Liver (tissue), 9 donors: ENCODE data around the gene DHX9. TPM values are rescaled to one million over a fixed set of nuclear protein-coding genes. Genes with fewer than 3 reads are reported as not detected.

Source experiments
- DNase-seq: peaks from one replicate; pipeline ENCODE4 v3.0.0-alpha.2; 2017; ENCODE audit warnings: low spot score
- H3K27ac ChIP-seq, 2 donors: one replicate each; pipeline ENCODE4 v1.7.0; 2013; ENCODE audit warnings: inconsistent platforms in 2 of 2, low read length in 2 of 2, control low read depth in 1 of 2, low read depth in 1 of 2, mild to moderate bottlenecking in 1 of 2
- H3K27me3 ChIP-seq, 4 donors: one replicate each; pipeline versions ENCODE4 v1.6.1 to v1.7.0; 2013; ENCODE audit warnings: low read length in 3 of 4, inconsistent platforms in 1 of 4, mild to moderate bottlenecking in 1 of 4, moderate library complexity in 1 of 4; ENCODE audit not compliant: control insufficient read depth in 4 of 4, insufficient read depth in 4 of 4
- H3K36me3 ChIP-seq, 4 donors: one replicate each; pipeline versions ENCODE4 v1.6.1 to v1.7.0; 2013; ENCODE audit warnings: low read length in 3 of 4, mild to moderate bottlenecking in 3 of 4, low read depth in 1 of 4, moderate library complexity in 1 of 4; ENCODE audit not compliant: control insufficient read depth in 4 of 4, insufficient read depth in 3 of 4
- H3K4me1 ChIP-seq, 4 donors: one replicate each; pipeline versions ENCODE4 v1.6.1 to v1.7.0; 2013; ENCODE audit warnings: low read length in 3 of 4, mild to moderate bottlenecking in 3 of 4, moderate library complexity in 1 of 4; ENCODE audit not compliant: control insufficient read depth in 4 of 4, insufficient read depth in 4 of 4
- H3K4me3 ChIP-seq, 3 donors: one replicate each; pipeline versions ENCODE4 v1.6.1 to v1.7.0; 2013; ENCODE audit warnings: low read length in 3 of 3, control low read depth in 1 of 3, low read depth in 1 of 3, mild to moderate bottlenecking in 1 of 3
- H3K9ac ChIP-seq, 2 donors: one replicate each; pipeline ENCODE4 v1.7.0; 2013; ENCODE audit warnings: low read length in 2 of 2, mild to moderate bottlenecking in 2 of 2, moderate library complexity in 2 of 2, control low read depth in 1 of 2, low read depth in 1 of 2
- H3K9me3 ChIP-seq, 4 donors: one replicate each; pipeline versions ENCODE4 v1.6.1 to v1.7.0; 2013; ENCODE audit warnings: low read length in 3 of 4; ENCODE audit not compliant: control insufficient read depth in 4 of 4
- ATF3 ChIP-seq: IDR thresholded peaks from 2 replicates; pipeline ENCODE4 v1.6.1; 2016; ENCODE audit warnings: antibody characterized with exemption
- CTCF ChIP-seq: fragments of 150-350 bp; IDR thresholded peaks from 2 replicates; pipeline ENCODE4 v1.5.1; 2017; ENCODE audit warnings: improper control_type of control experiment, low read depth, low read length; ENCODE audit not compliant: missing input control
- EGR1 ChIP-seq, 2 donors: IDR thresholded peaks; 2 replicates each; pipeline ENCODE4 v1.6.1; 2016 to 2018; ENCODE audit warnings: antibody characterized with exemption in 2 of 2, low read depth in 2 of 2
- FOXA1 ChIP-seq: IDR thresholded peaks from 2 replicates; pipeline ENCODE4 v1.6.1; 2016; ENCODE audit warnings: antibody characterized with exemption
- FOXA2 ChIP-seq: IDR thresholded peaks from 2 replicates; pipeline ENCODE4 v1.6.1; 2016; ENCODE audit warnings: antibody characterized with exemption
- GABPA ChIP-seq, 2 donors: IDR thresholded peaks in 1 of 2; conservative IDR thresholded peaks in 1 of 2; 2 replicates each; pipeline ENCODE4 v1.6.1; 2016; ENCODE audit warnings: antibody characterized with exemption in 2 of 2, mild to moderate bottlenecking in 1 of 2, moderate library complexity in 1 of 2
- HNF4A ChIP-seq, 2 donors: conservative IDR thresholded peaks; 2 replicates each; pipeline ENCODE4 v1.6.1; 2016; ENCODE audit warnings: antibody characterized with exemption in 2 of 2, mild to moderate bottlenecking in 2 of 2
- HNF4G ChIP-seq: IDR thresholded peaks from 2 replicates; pipeline ENCODE4 v1.6.1; 2016; ENCODE audit warnings: antibody characterized with exemption
- JUND ChIP-seq, 2 donors: IDR thresholded peaks; 2 replicates each; pipeline ENCODE4 v1.6.1; 2016; ENCODE audit warnings: antibody characterized with exemption in 2 of 2
- MAX ChIP-seq: IDR thresholded peaks from 2 replicates; pipeline ENCODE4 v1.6.1; 2016; ENCODE audit warnings: antibody characterized with exemption
- NR2F2 ChIP-seq: IDR thresholded peaks from 2 replicates; pipeline ENCODE4 v1.6.1; 2016; ENCODE audit warnings: antibody characterized with exemption
- RAD21 ChIP-seq, 2 donors: IDR thresholded peaks; 2 replicates each; pipeline ENCODE4 v1.6.1; 2016; ENCODE audit warnings: antibody characterized with exemption in 2 of 2, mild to moderate bottlenecking in 2 of 2
- REST ChIP-seq: IDR thresholded peaks from 2 replicates; pipeline ENCODE4 v1.6.1; 2016; ENCODE audit warnings: antibody characterized with exemption, mild to moderate bottlenecking
- RXRA ChIP-seq, 2 donors: IDR thresholded peaks; 2 replicates each; pipeline ENCODE4 v1.6.1; 2017 to 2018; ENCODE audit warnings: antibody characterized with exemption in 2 of 2, mild to moderate bottlenecking in 1 of 2
- SP1 ChIP-seq: IDR thresholded peaks from 2 replicates; pipeline ENCODE4 v1.6.1; 2018; ENCODE audit warnings: antibody characterized with exemption, mild to moderate bottlenecking
- TAF1 ChIP-seq: conservative IDR thresholded peaks from 2 replicates; pipeline ENCODE4 v1.6.1; 2016; ENCODE audit warnings: antibody characterized with exemption, mild to moderate bottlenecking
- YY1 ChIP-seq: IDR thresholded peaks from 2 replicates; pipeline ENCODE4 v1.6.1; 2016; ENCODE audit warnings: antibody characterized with exemption, mild to moderate bottlenecking
- ZBTB33 ChIP-seq: IDR thresholded peaks from 2 replicates; pipeline ENCODE4 v1.6.1; 2016; ENCODE audit warnings: antibody characterized with exemption
- WGBS: extraction: QIAGEN DNeasy Blood & Tissue Kit; methylation state at CpG from one replicate; pipeline ENCODE4 v1.1.7; 2013; 5-methylcytosine and 5-hydroxymethylcytosine counted together
- polyA plus RNA-seq, 2 donors: library from polyadenylated mRNA; stranded (reverse) in 1 of 2; unstranded in 1 of 2; fragments of 200-250 nt in 1 of 2; fragments of >200 nt in 1 of 2; fragmentation: Nextera tagmentation in 1 of 2; extraction: Ambion mirVana in 1 of 2; gene quantifications; one replicate each; pipeline versions ENCODE4 v1.2.1 to v1.2.3, GENCODE V29; 2013 to 2015
- total RNA-seq, 2 donors: library from RNA; depleted of rRNA; stranded (reverse); fragments of >200 nt; gene quantifications; one replicate each; pipeline ENCODE4 v1.2.3, GENCODE V29; 2014
- donor health status: healthy.
- donor health status: healthy.
- donor health status: healthy.
- donor health status: healthy.
- donor health status: healthy.

The DHX9 gene
- total and polyA plus RNA-seq, 4 donors: 23.1 to 108 (median 47.3) TPM

GRCh38 chr1:182803846-182804245, 35.3 kb upstream of the DHX9 start:
- Histone ChIP-seq H3K9ac (no peak overlapping the region), H3K27ac (no peak overlapping the region), H3K27me3 (no peaks in the 10 kb centered on the region), H3K4me3 (no peak overlapping the region), H3K36me3 (peaks cover 1 to 12% (median 4%) of the 10 kb centered on the region in 4 donors), H3K9me3 (no peaks in the 10 kb centered on the region), H3K4me1 (no peaks in the 10 kb centered on the region)
- WGBS: 94% methylated on average over 1 of the region's 1 CpG
- no peak for TF ChIP-seq YY1
- TF ChIP-seq HNF4A (conservative IDR thresholded peaks at IDR 0.05): no peak
- no peak for TF ChIP-seq FOXA1
- no peak for TF ChIP-seq TAF1
- no peak for TF ChIP-seq GABPA (IDR thresholded peaks at IDR 0.05 in 1 of 2, conservative IDR thresholded peaks at IDR 0.05 in 1 of 2)
- no peak for TF ChIP-seq MAX
- TF ChIP-seq NR2F2: no peak
- no peak for TF ChIP-seq RXRA (IDR thresholded peaks at IDR 0.05)
- no peak for TF ChIP-seq HNF4G
- TF ChIP-seq RAD21 (IDR thresholded peaks at IDR 0.05): no peak
- TF ChIP-seq CTCF: no peak
- no peak for TF ChIP-seq ATF3
- TF ChIP-seq ZBTB33: no peak
- no peak for TF ChIP-seq REST
- no peak for TF ChIP-seq JUND (IDR thresholded peaks at IDR 0.05)
- no peak for TF ChIP-seq SP1
- no peak for TF ChIP-seq EGR1 (IDR thresholded peaks at IDR 0.05; ENCODE audit: low read depth in 2 of 2)
- no peak for TF ChIP-seq FOXA2
- DNase-seq: no peak
